Urinary bladder (tissue), 4 donors: ENCODE measurements around the gene GNA12. TPM values are rescaled to one million over a fixed set of nuclear protein-coding genes. Genes with fewer than 3 reads are reported as not detected.
"Not testable (repeated sequence)": the region's sequence is repeated elsewhere in the genome, so short reads cannot be mapped to it uniquely, and the experiment has no call there.

ENCODE experiments used
- DNase-seq: peaks from one replicate; pipeline ENCODE4 v3.0.0-alpha.2; 2015; ENCODE audit errors: extremely low spot score
- H3K27ac ChIP-seq: one replicate; pipeline ENCODE4 v1.5.1; 2013; ENCODE audit warnings: low read depth, mild to moderate bottlenecking, moderate library complexity
- H3K36me3 ChIP-seq: one replicate; pipeline ENCODE4 v1.6.1; 2013; ENCODE audit warnings: mild to moderate bottlenecking, moderate library complexity; ENCODE audit not compliant: insufficient read depth
- H3K4me1 ChIP-seq: one replicate; pipeline ENCODE4 v1.6.1; 2013; ENCODE audit warnings: mild to moderate bottlenecking, moderate library complexity; ENCODE audit not compliant: insufficient read depth
- H3K4me3 ChIP-seq: one replicate; pipeline ENCODE4 v1.5.1; 2013; ENCODE audit warnings: low read depth, low read length
- WGBS: extraction: QIAGEN DNeasy Blood & Tissue Kit; methylation state at CpG from one replicate; pipeline ENCODE4 v1.1.7; 2013; 5-methylcytosine and 5-hydroxymethylcytosine counted together
- polyA plus RNA-seq: library from polyadenylated mRNA; stranded (reverse); fragments of 200-250 nt; gene quantifications from one replicate; pipeline ENCODE4 v1.2.3, GENCODE V29; 2013
- total RNA-seq: library from RNA; depleted of rRNA; stranded (reverse); fragments of >200 nt; gene quantifications from one replicate; pipeline ENCODE4 v1.2.3, GENCODE V29; 2014
- donor health status: healthy with polysubstance abuse.
- donor health status: healthy.

Gene GNA12
- total and polyA plus RNA-seq, 2 donors: 22.1 to 62.6 TPM

- not testable (repeated sequence) for H3K4me3 ChIP-seq, H3K27ac ChIP-seq, H3K36me3 ChIP-seq, DNase-seq, H3K4me1 ChIP-seq
- WGBS: 83% methylated on average over 13 of the region's 13 CpGs
Measured at GRCh38 chr7:2727206-2727605, 116.9 kb downstream of the GNA12 start.

DNA sequence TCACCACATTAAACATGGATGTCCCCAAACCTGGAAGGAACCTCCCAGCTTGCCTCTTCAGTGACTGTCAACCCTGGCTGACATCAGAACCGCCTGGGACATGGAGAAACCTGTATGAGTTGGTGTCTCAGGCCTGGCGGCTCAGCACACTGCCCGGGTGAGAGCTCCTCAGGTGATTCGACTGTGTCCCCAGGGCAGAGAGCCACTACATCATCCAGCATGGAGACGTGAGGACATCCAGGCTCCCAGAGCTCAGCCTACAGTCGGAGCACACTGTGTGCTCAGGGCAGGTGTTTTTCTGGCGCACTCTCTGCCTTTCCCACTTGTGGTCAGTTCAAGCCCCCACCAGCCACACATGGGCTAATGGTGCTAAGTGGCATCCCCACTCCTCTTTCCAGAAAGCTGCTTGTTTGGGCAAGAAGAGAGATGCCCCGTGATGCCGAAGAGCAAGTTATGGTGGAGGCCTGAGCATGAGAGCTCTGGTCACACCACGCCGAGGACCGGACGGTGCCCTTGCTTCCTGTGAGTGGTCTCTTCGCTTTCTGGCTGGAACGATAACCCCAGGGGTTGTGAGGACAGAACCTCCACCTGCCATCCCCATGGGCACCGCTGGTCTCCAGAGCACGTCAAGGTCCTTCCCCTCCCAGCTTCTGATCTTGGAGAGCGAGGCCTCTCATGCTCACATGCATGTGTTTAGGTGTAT, 117.6 kb downstream of the GNA12 start:
- H3K4me1 ChIP-seq: no peaks in the 10 kb centered on the region
- H3K36me3 ChIP-seq: no peaks in the 10 kb centered on the region
- no peak overlapping the region for H3K27ac ChIP-seq
- WGBS: 91% methylated on average over 18 of the region's 18 CpGs
- no peak for DNase-seq
- H3K4me3 ChIP-seq: no peak overlapping the region

DNA sequence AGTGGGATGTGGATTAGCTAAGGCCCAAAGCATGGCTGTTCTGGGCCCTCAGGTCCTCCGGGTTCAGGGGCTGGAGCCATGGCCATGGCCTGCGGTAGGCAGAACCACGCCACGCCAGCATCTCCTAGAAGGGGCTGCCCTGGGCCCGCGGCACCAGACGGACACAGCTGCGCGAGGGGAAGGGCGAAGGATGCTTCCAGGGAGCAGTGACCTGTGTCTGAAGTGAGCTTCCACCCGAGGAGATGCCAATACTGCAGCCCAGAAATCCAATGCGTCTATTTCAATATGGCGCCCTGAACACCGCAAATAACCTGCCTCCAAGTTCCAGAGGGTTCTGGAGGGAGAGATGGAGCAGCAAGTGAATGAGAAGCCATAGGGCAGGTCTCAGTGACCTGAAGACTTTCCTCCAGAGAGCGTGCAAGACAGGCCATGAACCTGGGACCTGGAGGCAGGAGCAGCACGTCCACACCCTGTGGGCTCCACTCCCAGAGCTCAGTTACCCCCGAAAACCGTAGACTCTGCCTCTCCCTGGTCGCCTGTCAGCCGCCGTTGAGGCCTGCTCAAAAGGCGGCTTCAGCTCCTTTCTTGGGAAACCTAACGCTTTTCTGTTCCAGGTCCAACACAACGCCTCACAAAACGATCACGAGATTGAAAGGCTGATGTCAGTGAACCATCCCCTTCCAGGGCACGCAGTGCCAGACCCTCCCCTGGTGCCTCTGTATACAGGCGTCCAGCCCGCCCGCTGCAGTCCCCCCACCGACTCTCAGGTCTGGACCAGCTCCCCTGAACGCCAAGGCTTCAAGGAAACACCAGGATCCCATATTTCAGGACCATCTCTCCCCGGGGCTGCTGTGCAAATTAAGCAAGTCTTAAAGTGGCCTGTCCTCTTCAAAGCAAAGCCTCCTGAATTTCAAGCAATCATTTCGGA, 118.7 kb downstream of the GNA12 start:
- no peaks in the 10 kb centered on the region for H3K36me3 ChIP-seq
- 96% methylated on average over 34 of the region's 34 CpGs for WGBS
- H3K4me1 ChIP-seq: no peaks in the 10 kb centered on the region
- no peak overlapping the region for H3K4me3 ChIP-seq
- no peak for DNase-seq
- H3K27ac ChIP-seq: no peak overlapping the region

DNA sequence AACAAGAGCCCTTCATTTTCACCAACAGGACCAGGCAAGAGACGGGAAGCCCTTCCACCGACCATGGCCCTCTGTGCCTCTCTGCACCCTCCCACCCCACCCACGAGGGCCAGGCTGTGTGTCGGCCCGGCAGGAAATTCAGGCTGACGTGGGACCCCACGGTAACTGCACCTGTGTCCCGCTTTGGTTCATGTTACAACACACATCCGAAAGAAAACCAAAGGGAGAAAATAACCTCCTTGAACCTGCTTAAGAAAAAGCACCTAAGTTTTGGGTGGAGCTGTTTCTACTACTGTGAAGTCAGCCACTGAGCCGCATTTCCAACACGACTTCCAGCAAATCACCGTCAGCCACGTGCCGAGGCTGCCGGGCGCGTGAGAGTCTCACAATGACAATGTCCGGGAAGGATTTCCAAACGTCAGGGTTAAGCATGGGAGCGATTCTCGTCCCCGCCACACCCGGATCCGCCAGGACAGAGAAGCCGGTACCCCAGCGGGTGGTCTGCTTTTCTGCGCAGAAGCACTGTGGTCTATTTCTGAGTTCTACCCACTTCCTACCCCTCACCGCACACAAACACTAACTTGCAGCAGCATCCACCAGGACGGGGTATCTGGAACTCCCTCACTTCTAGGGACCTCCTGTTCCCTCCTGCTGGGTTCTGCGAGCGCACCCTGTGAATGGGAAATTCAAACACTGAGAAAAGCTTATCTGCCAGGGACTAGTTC, 119.5 kb downstream of the GNA12 start:
- H3K36me3 ChIP-seq: no peaks in the 10 kb centered on the region
- 94% methylated on average over 31 of the region's 31 CpGs for WGBS
- no peak for DNase-seq

GRCh38 chr7:2724036-2724435, 120.1 kb downstream of the GNA12 start:
- not testable (repeated sequence) for H3K4me1 ChIP-seq, H3K4me3 ChIP-seq, H3K27ac ChIP-seq, DNase-seq, H3K36me3 ChIP-seq
- WGBS: 97% methylated on average over 15 of the region's 15 CpGs

More for the DNA sequence above, 119.5 kb downstream of the GNA12 start:
- Histone ChIP-seq H3K4me1 (no peaks in the 10 kb centered on the region), H3K4me3 (no peak overlapping the region), H3K27ac (no peak overlapping the region)

GRCh38 chr7:2723138-2723850, 120.8 kb downstream of the GNA12 start:
- H3K4me3 ChIP-seq: no peak overlapping the region
- no peak overlapping the region for H3K27ac ChIP-seq
- WGBS: 89% methylated on average over 23 of the region's 23 CpGs
- no peak for DNase-seq
- no peaks in the 10 kb centered on the region for H3K36me3 ChIP-seq
- no peaks in the 10 kb centered on the region for H3K4me1 ChIP-seq

DNA sequence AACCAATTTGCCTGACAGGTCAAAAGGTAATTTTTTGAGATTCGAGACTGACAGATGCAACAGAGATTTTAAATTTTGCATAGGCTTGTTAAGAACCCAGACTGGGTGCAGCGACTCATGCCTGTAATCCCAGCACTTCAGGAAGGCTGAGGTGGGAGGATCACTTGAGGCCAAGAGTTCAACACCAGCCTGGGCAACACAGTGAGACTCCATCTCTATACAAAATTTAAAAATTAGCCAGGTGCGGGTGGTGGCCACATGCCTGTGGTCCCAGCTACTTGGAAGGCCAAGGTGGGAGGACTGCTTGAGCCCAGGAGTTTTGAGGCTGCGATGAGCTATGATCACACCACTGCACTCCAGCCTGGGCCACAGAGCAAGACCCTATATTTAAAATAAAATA, 121.5 kb downstream of the GNA12 start:
- H3K4me3 ChIP-seq: no peak overlapping the region
- no peak for DNase-seq
- no peaks in the 10 kb centered on the region for H3K36me3 ChIP-seq
- H3K27ac ChIP-seq: no peak overlapping the region
- no peaks in the 10 kb centered on the region for H3K4me1 ChIP-seq
- WGBS: 96% methylated on average over 4 of the region's 4 CpGs

GRCh38 chr7:2721842-2722241, 122.3 kb downstream of the GNA12 start:
- Histone ChIP-seq H3K27ac (no peak overlapping the region), H3K4me1 (no peaks in the 10 kb centered on the region), H3K4me3 (no peak overlapping the region), H3K36me3 (no peaks in the 10 kb centered on the region)
- no peak for DNase-seq
- WGBS: 97% methylated on average over 19 of the region's 19 CpGs

- Histone ChIP-seq H3K4me3 (no peak overlapping the region), H3K4me1 (peaks cover 2% of the 10 kb centered on the region), H3K27ac (no peak overlapping the region), H3K36me3 (no peaks in the 10 kb centered on the region)
- WGBS: 94% methylated on average over 16 of the region's 16 CpGs
- DNase-seq: no peak
Measured at GRCh38 chr7:2720024-2720423, 124.1 kb downstream of the GNA12 start.

- 88% methylated on average over 16 of the region's 16 CpGs for WGBS
- Histone ChIP-seq H3K27ac (no peak overlapping the region), H3K4me3 (no peak overlapping the region), H3K36me3 (no peaks in the 10 kb centered on the region), H3K4me1 (peaks cover 2% of the 10 kb centered on the region)
- no peak for DNase-seq
Measured at GRCh38 chr7:2719007-2719406, 125.1 kb downstream of the GNA12 start.

GRCh38 chr7:2718296-2718965, 125.7 kb downstream of the GNA12 start:
- Histone ChIP-seq H3K4me1 (peaks cover 2% of the 10 kb centered on the region), H3K36me3 (no peaks in the 10 kb centered on the region), H3K4me3 (no peak overlapping the region), H3K27ac (no peak overlapping the region)
- no peak for DNase-seq
- WGBS: 94% methylated on average over 34 of the region's 34 CpGs

- 28% methylated on average over 47 of the region's 47 CpGs for WGBS
- peak; percentile 58 for DNase-seq
- H3K4me1 ChIP-seq: peaks cover 2% of the 10 kb centered on the region
- H3K36me3 ChIP-seq: no peaks in the 10 kb centered on the region
- no peak overlapping the region for H3K27ac ChIP-seq
- H3K4me3 ChIP-seq: no peak overlapping the region
Measured at GRCh38 chr7:2717293-2718261, 126.5 kb downstream of the GNA12 start.
